ENCODE measurements around the gene CHSY1.

GRCh38 chr15:101138913-101139880, 112.7 kb downstream of the CHSY1 start:
- no peak for TF ChIP-seq ATF2 (CRISPR knock-in tag; IDR thresholded peaks at IDR 0.05; ENCODE audit: borderline replicate concordance, low read depth)
- no peak for TF ChIP-seq CTCF (IDR thresholded peaks at IDR 0.05)
- no peak for TF ChIP-seq ESRRA (CRISPR knock-in tag; IDR thresholded peaks at IDR 0.05; ENCODE audit: borderline replicate concordance)
- no peak for TF ChIP-seq FOXP4 (CRISPR knock-in tag; IDR thresholded peaks at IDR 0.05)
- no peak for TF ChIP-seq CREM (CRISPR knock-in tag; IDR thresholded peaks at IDR 0.05)
- TF ChIP-seq MAX (CRISPR knock-in tag; IDR thresholded peaks at IDR 0.05) = no peak
- TF ChIP-seq ETV6 (CRISPR knock-in tag; IDR thresholded peaks at IDR 0.05) = no peak
- TF ChIP-seq SP1 (CRISPR knock-in tag; conservative IDR thresholded peaks at IDR 0.05) = no peak
- no peak for TF ChIP-seq AFF4 (CRISPR knock-in tag; IDR thresholded peaks at IDR 0.05; ENCODE audit: borderline replicate concordance)
- no peak for TF ChIP-seq NR3C1 (CRISPR knock-in tag; conservative IDR thresholded peaks at IDR 0.05; ENCODE audit: low read depth)

Data from WTC11 (cell line).